ENCODE results near the gene MRPL36.
"Not testable (repeated sequence)": the region's sequence is repeated elsewhere in the genome, so short reads cannot be mapped to it uniquely, and the experiment has no call there.

MRPL36 gene

GRCh38 chr5:1815071-1815786, 15.6 kb upstream of the MRPL36 start:
- no peak for DNase-seq (ENCODE audit: low read depth in 2 of 2)

- no peak for DNase-seq (ENCODE audit: low read depth in 2 of 2)
Measured at GRCh38 chr5:1814183-1815020, 14.8 kb upstream of the MRPL36 start.

GRCh38 chr5:1810581-1811101, 11.0 kb upstream of the MRPL36 start:
- DNase-seq (ENCODE audit: low read depth in 2 of 2), result no peak

GRCh38 chr5:1809416-1810035, 9.9 kb upstream of the MRPL36 start:
- no peak for DNase-seq (ENCODE audit: low read depth in 2 of 2)

- DNase-seq (ENCODE audit: low read depth in 2 of 2), result no peak
Measured at GRCh38 chr5:1808439-1808838, 8.8 kb upstream of the MRPL36 start.

GRCh38 chr5:1807451-1808185, 8.0 kb upstream of the MRPL36 start:
- DNase-seq (ENCODE audit: low read depth in 2 of 2), result no peak

- no peak for DNase-seq (ENCODE audit: low read depth in 2 of 2)
Measured at GRCh38 chr5:1806974-1807373, 7.3 kb upstream of the MRPL36 start.

- DNase-seq (ENCODE audit: low read depth in 2 of 2), result no peak
Measured at GRCh38 chr5:1806199-1806598, 6.6 kb upstream of the MRPL36 start.

- no peak for DNase-seq (ENCODE audit: low read depth in 2 of 2)
Measured at GRCh38 chr5:1805736-1806135, 6.1 kb upstream of the MRPL36 start.

- no peak for DNase-seq (ENCODE audit: low read depth in 2 of 2)
Measured at GRCh38 chr5:1805326-1805725, 5.7 kb upstream of the MRPL36 start.

- no peak for DNase-seq (ENCODE audit: low read depth in 2 of 2)
Measured at GRCh38 chr5:1804001-1804690, 4.5 kb upstream of the MRPL36 start.

GRCh38 chr5:1803192-1803591, 3.6 kb upstream of the MRPL36 start:
- DNase-seq (ENCODE audit: low read depth in 2 of 2), result no peak

- no peak for DNase-seq (ENCODE audit: low read depth in 2 of 2)
Measured at GRCh38 chr5:1801967-1802295, 2.3 kb upstream of the MRPL36 start.

- no peak for DNase-seq (ENCODE audit: low read depth in 2 of 2)
Measured at GRCh38 chr5:1801222-1801966, 1.8 kb upstream of the MRPL36 start, which contains the start of gene NDUFS6. Gene NDUFS6, plus strand, starts transcription at chr5:1801407. Its CDS starts 11 bp downstream, at chr5:1801418.

GRCh38 chr5:1800472-1801221, 1.0 kb upstream of the MRPL36 start:
- no peak for DNase-seq (ENCODE audit: low read depth in 2 of 2)

- no peak for DNase-seq (ENCODE audit: low read depth in 2 of 2)
Measured at GRCh38 chr5:1799110-1799601, 481 bp downstream of the MRPL36 start.

- not testable (repeated sequence) for DNase-seq (ENCODE audit: low read depth in 2 of 2)
Measured at GRCh38 chr5:1798589-1798988, 1.0 kb downstream of the MRPL36 start.

GRCh38 chr5:1797855-1798254, 1.8 kb downstream of the MRPL36 start:
- no peak for DNase-seq (ENCODE audit: low read depth in 2 of 2)

GRCh38 chr5:1797103-1797800, 2.4 kb downstream of the MRPL36 start:
- no peak for DNase-seq (ENCODE audit: low read depth in 2 of 2)

Data from fibroblast of skin of left quadriceps (primary cell).